Spleen (tissue), 11 donors: Measurements from ENCODE around the gene TNS1. TPM values are rescaled to one million over a fixed set of nuclear protein-coding genes. Genes with fewer than 3 reads are reported as not detected.
A peak's percentile ranks its signal among the peaks of the same experiment; 100 is the strongest.

Experiments used
- DNase-seq: peaks from one replicate; pipeline ENCODE4 v3.0.0-alpha.2; 2020
- H3K27ac ChIP-seq, 8 donors: fragments of 200-600 bp; sonication (generic) in 7 of 8; 1 replicate in 4 of 8; 2 replicates in 4 of 8; pipeline versions ENCODE4 v1.5.0 to v1.8.0; 2016 to 2021; ENCODE audit warnings: inconsistent platforms in 4 of 8, mild to moderate bottlenecking in 4 of 8, moderate library complexity in 1 of 8
- H3K27me3 ChIP-seq, 7 donors: fragments of 200-600 bp; sonication (generic) in 6 of 7; replicated peaks in 1 of 7; 1 replicate in 4 of 7; 2 replicates in 3 of 7; pipeline versions ENCODE4 v1.5.0 to v1.8.0; 2016 to 2021; ENCODE audit warnings: inconsistent platforms in 3 of 7, mild to moderate bottlenecking in 1 of 7
- H3K36me3 ChIP-seq, 6 donors: fragments of 200-600 bp; sonication (generic) in 5 of 6; 1 replicate in 4 of 6; 2 replicates in 2 of 6; pipeline versions ENCODE4 v1.5.0 to v1.8.0; 2016 to 2021; ENCODE audit warnings: inconsistent platforms in 2 of 6
- H3K4me1 ChIP-seq, 6 donors: fragments of 200-600 bp; sonication (generic) in 5 of 6; 1 replicate in 3 of 6; 2 replicates in 3 of 6; pipeline versions ENCODE4 v1.5.0 to v1.8.0; 2016 to 2021; ENCODE audit warnings: inconsistent platforms in 3 of 6
- H3K4me3 ChIP-seq, 8 donors: fragments of 200-600 bp; sonication (generic) in 7 of 8; 1 replicate in 4 of 8; 2 replicates in 4 of 8; pipeline versions ENCODE4 v1.5.0 to v1.8.0; 2016 to 2021; ENCODE audit warnings: inconsistent platforms in 4 of 8, mild to moderate bottlenecking in 4 of 8, moderate library complexity in 2 of 8
- H3K9me3 ChIP-seq, 8 donors: fragments of 200-600 bp; sonication (generic) in 7 of 8; 1 replicate in 4 of 8; 2 replicates in 4 of 8; pipeline versions ENCODE4 v1.5.0 to v1.8.0; 2016 to 2021; ENCODE audit warnings: inconsistent platforms in 4 of 8
- CTCF ChIP-seq, 11 experiments: fragments of 200-600 bp in 7 of 11; fragments of 450-650 bp in 4 of 11; sonication (generic) in 4 of 11; IDR thresholded peaks in 8 of 11; conservative IDR thresholded peaks in 3 of 11; 1 replicate in 7 of 11; 2 replicates in 4 of 11; pipeline versions ENCODE4 v1.4.0 to v1.8.0; 2016 to 2021; ENCODE audit warnings: antibody characterized with exemption in 11 of 11, inconsistent platforms in 4 of 11, mild to moderate bottlenecking in 1 of 11
- POLR2A ChIP-seq, 3 donors: fragments of 450-650 bp; IDR thresholded peaks; one replicate each; pipeline ENCODE4 v1.5.1; 2017; ENCODE audit warnings: antibody characterized with exemption in 3 of 3, mild to moderate bottlenecking in 1 of 3
- POLR2AphosphoS5 ChIP-seq, 3 donors: sonication (generic); formaldehyde crosslinking; IDR thresholded peaks; one replicate each; pipeline ENCODE4 v1.5.1; 2017; ENCODE audit warnings: antibody characterized with exemption in 3 of 3
- WGBS, 5 donors: extraction: QIAGEN DNeasy Blood & Tissue Kit in 3 of 5; methylation state at CpG; one replicate each; pipeline versions ENCODE4 v1.1.5 to v1.1.7; 2013 to 2018; 5-methylcytosine and 5-hydroxymethylcytosine counted together
- intact Hi-C: fragments of 100-400 bp; cut with DNase I; formaldehyde crosslinking; loops from one replicate; pipeline ENCODE4 v1.15.0; 2023; ENCODE audit warnings: low total_unique reads
- polyA plus RNA-seq, 3 donors: library from polyadenylated mRNA; stranded (reverse); fragments of 200-250 nt; gene quantifications; one replicate each; pipeline ENCODE4 v1.2.1, GENCODE V29; 2013
- total RNA-seq, 7 donors: library from RNA; depleted of rRNA in 3 of 7; stranded (reverse); fragments of >200 nt in 3 of 7; fragmentation: NEBNext Ultra II Directional in 4 of 7; extraction: Animal tissue kit (Norgen Biotek cat#: 25700) in 4 of 7; gene quantifications; one replicate each; pipeline versions ENCODE4 v1.1.0 to v1.2.1, GENCODE V29; 2016 to 2021
- donor health status: healthy with polysubstance abuse.
- donor health status: DM: no; HTN: no; CAD: no; lungs with moderate emphysema.
- donor health status: DM: no; HTN: no; CAD: no.
- donor health status: Bipolar disorder and iron deficiency.
- donor health status: healthy.
- donor health status: DM: no; HTN: no; CAD: no.
- donor health status: DM: yes; HTN: yes; CAD: no.

Gene TNS1
- total and polyA plus RNA-seq, 10 donors: 6.9 to 580 (median 246) TPM

DNA sequence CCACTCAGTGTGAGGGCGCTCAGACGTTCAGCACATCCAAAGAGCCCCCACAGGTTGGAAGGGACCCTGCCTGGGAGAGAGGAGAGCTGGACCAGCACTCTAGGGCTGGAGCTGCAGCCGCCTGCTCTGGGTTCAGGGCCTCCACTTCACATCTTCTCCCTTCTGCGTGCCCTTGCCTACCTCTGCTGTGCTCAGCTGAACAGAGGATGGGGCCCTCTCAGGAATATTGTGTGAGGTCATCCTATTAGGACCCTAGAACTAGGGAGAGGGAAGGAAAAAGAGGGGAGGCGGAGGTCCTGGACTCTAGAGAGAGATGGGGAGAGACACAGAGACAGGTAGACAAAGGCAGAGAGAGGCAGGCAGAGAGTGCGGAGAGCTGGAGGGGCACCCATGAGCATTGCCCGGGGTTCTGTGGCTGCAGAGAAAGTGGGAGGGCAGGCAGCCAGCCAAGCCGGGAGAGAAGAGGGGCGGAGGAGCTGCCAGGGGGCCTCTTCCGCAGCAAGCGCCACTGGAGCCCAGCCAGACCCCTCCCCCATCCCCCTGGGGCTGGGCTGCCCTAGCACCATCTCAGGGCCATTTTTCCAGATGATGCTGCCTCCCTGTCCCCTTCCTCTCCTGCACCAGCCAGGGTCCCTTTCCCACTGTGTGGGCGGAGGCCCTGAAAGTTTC is 8.3 kb upstream of the TNS1 start:
- peak overlapping the region in 2 of 8 donors; percentile 47 to 67 for H3K4me3 ChIP-seq
- 34 to 42% (median 39%) methylated on average over 12 of the region's 12 CpGs for WGBS, 5 donors

GRCh38 chr2:218010140-218010983 is 7.6 kb upstream of the TNS1 start:
- Histone ChIP-seq H3K36me3 (no peaks in the 10 kb centered on the region), H3K27ac (no peak overlapping the region), H3K9me3 (no peaks in the 10 kb centered on the region), H3K27me3 (peaks cover 3 to 49% (median 24%) of the 10 kb centered on the region in 7 donors), H3K4me3 (peak overlapping the region; percentile 32 to 67 (median 42)), H3K4me1 (peaks cover 3 to 43% (median 28%) of the 10 kb centered on the region in 6 donors)
- TF ChIP-seq POLR2AphosphoS5 (IDR thresholded peaks at IDR 0.05): no peak
- peak in 8 of 11 experiments; percentile 26 to 65 (median 54) for TF ChIP-seq CTCF (IDR thresholded peaks at IDR 0.05 in 8 of 11, conservative IDR thresholded peaks at IDR 0.05 in 3 of 11)
- no peak for TF ChIP-seq POLR2A (IDR thresholded peaks at IDR 0.05)
- WGBS, 5 donors: 1 to 3% (median 2%) methylated on average over 29 to 72 of the region's 72 CpGs
- intact Hi-C loops: no loop called here
- DNase-seq: peak; percentile 85

More for the DNA sequence above, 8.3 kb upstream of the TNS1 start:
- Histone ChIP-seq H3K27ac (no peak overlapping the region), H3K9me3 (no peaks in the 10 kb centered on the region), H3K27me3 (peaks cover 3 to 49% (median 24%) of the 10 kb centered on the region in 7 donors), H3K36me3 (no peaks in the 10 kb centered on the region), H3K4me1 (peaks cover 3 to 43% (median 28%) of the 10 kb centered on the region in 6 donors)
- intact Hi-C loops: no loop called here
- TF ChIP-seq CTCF (IDR thresholded peaks at IDR 0.05 in 8 of 11, conservative IDR thresholded peaks at IDR 0.05 in 3 of 11): no peak
- no peak for TF ChIP-seq POLR2AphosphoS5 (IDR thresholded peaks at IDR 0.05)
- no peak for TF ChIP-seq POLR2A (IDR thresholded peaks at IDR 0.05)
- DNase-seq: no peak

GRCh38 chr2:218009765-218010139 is 7.0 kb upstream of the TNS1 start:
- Histone ChIP-seq H3K36me3 (no peaks in the 10 kb centered on the region), H3K4me1 (peaks cover 3 to 43% (median 28%) of the 10 kb centered on the region in 6 donors), H3K27ac (no peak overlapping the region), H3K9me3 (no peaks in the 10 kb centered on the region), H3K27me3 (peaks cover 3 to 49% (median 24%) of the 10 kb centered on the region in 7 donors), H3K4me3 (peak overlapping the region; percentile 32 to 67 (median 42))
- no peak for DNase-seq
- TF ChIP-seq POLR2AphosphoS5 (IDR thresholded peaks at IDR 0.05) (no peak), CTCF (IDR thresholded peaks at IDR 0.05 in 8 of 11, conservative IDR thresholded peaks at IDR 0.05 in 3 of 11) (no peak)
- 0 to 4% (median 2%) methylated on average over 11 to 20 of the region's 20 CpGs for WGBS, 5 donors
- intact Hi-C loops: no loop called here

DNA sequence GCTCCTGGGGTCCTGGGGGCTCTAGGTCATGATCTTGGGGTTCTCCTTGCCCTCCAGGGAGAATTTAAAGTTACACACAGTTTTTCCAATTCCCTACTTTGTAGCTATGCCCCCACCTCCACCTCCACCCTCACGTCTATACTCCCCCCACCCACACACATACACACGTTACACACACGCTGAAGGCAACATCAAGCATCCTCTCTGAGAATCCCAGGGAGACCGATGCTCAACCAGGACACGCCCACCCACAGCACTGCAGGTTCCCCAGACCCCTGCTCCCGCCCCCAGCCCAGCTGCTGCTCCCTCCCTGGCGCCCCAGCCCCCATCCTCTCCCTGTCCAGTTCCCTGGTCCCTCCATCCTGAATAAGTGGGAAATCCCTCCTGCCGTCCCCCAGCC is 6.4 kb upstream of the TNS1 start:
- peaks cover 3 to 49% (median 24%) of the 10 kb centered on the region in 7 donors for H3K27me3 ChIP-seq
- intact Hi-C loops: no loop called here
- H3K27ac ChIP-seq: no peak overlapping the region
- TF ChIP-seq POLR2A (IDR thresholded peaks at IDR 0.05) (no peak), POLR2AphosphoS5 (IDR thresholded peaks at IDR 0.05) (no peak), CTCF (IDR thresholded peaks at IDR 0.05 in 8 of 11, conservative IDR thresholded peaks at IDR 0.05 in 3 of 11) (no peak)
- no peaks in the 10 kb centered on the region for H3K36me3 ChIP-seq
- 12 to 20% (median 20%) methylated on average over 8 of the region's 8 CpGs for WGBS, 5 donors
- H3K4me3 ChIP-seq: peak overlapping the region in 1 of 8 donors; percentile 67
- no peaks in the 10 kb centered on the region for H3K9me3 ChIP-seq
- no peak for DNase-seq
- peaks cover 3 to 43% (median 28%) of the 10 kb centered on the region in 6 donors for H3K4me1 ChIP-seq
